Body of pancreas (tissue), 4 donors: ENCODE data around the gene CCDC68. TPM values are rescaled to one million over a fixed set of nuclear protein-coding genes. Genes with fewer than 3 reads are reported as not detected.

Experiments
- ATAC-seq: fragments of 150-250 bp; one replicate; pipeline ENCODE4 v1.9.1; 2016
- DNase-seq, 4 donors: peaks; one replicate each; pipeline ENCODE4 v3.0.0-alpha.2; 2019
- H3K27ac ChIP-seq, 4 donors: fragments of 200-600 bp; sonication (generic); 1 replicate in 3 of 4; 2 replicates in 1 of 4; pipeline versions ENCODE4 v1.5.1 to v1.6.1; 2016 to 2019; ENCODE audit warnings: mild to moderate bottlenecking in 1 of 4, mixed read lengths in 1 of 4, moderate library complexity in 1 of 4
- H3K27me3 ChIP-seq, 2 donors: fragments of 200-600 bp; sonication (generic); one replicate each; pipeline ENCODE4 v1.6.0; 2016; ENCODE audit warnings: mild to moderate bottlenecking in 1 of 2
- H3K36me3 ChIP-seq, 2 donors: fragments of 200-600 bp; sonication (generic); replicated peaks in 1 of 2; 2 replicates each; pipeline ENCODE4 v1.5.1; 2016; ENCODE audit warnings: low read depth in 2 of 2; ENCODE audit not compliant: insufficient read depth in 1 of 2
- H3K4me1 ChIP-seq: fragments of 200-600 bp; sonication (generic); one replicate; pipeline ENCODE4 v1.6.0; 2016
- H3K4me3 ChIP-seq, 2 donors: fragments of 200-600 bp; sonication (generic); 1 replicate in 1 of 2; 2 replicates in 1 of 2; pipeline ENCODE4 v1.5.1; 2016 to 2019
- H3K9me3 ChIP-seq, 3 donors: fragments of 200-600 bp; sonication (generic); 1 replicate in 2 of 3; 2 replicates in 1 of 3; pipeline ENCODE4 v1.5.1; 2016
- POLR2A ChIP-seq, 3 donors: fragments of 450-650 bp; IDR thresholded peaks; one replicate each; pipeline ENCODE4 v1.6.1; 2016; ENCODE audit warnings: antibody characterized with exemption in 3 of 3, mild to moderate bottlenecking in 2 of 3
- WGBS, 2 donors: methylation state at CpG; one replicate each; pipeline ENCODE4 v1.1.5; 2017; 5-methylcytosine and 5-hydroxymethylcytosine counted together
- intact Hi-C: fragments of 100-400 bp; cut with DNase I; formaldehyde crosslinking; loops from one replicate; pipeline ENCODE4 v1.15.1; 2023
- total RNA-seq, 2 donors: library from RNA; depleted of rRNA; stranded (reverse); fragments of >200 nt; gene quantifications; one replicate each; pipeline ENCODE4 v1.1.0, GENCODE V29; 2016
- TF ChIP-seq, protein P1 (sequence below), 7 experiments: fragments of 450-650 bp in 4 of 7; fragments of 200-600 bp in 3 of 7; sonication (generic) in 3 of 7; IDR thresholded peaks; one replicate each; pipeline ENCODE4 v1.5.1; 2016 to 2019; ENCODE audit warnings: antibody characterized with exemption in 7 of 7

The CCDC68 gene
- total RNA-seq, 2 donors from 2014 or later, result 5.3 to 13.0 TPM

DNA sequence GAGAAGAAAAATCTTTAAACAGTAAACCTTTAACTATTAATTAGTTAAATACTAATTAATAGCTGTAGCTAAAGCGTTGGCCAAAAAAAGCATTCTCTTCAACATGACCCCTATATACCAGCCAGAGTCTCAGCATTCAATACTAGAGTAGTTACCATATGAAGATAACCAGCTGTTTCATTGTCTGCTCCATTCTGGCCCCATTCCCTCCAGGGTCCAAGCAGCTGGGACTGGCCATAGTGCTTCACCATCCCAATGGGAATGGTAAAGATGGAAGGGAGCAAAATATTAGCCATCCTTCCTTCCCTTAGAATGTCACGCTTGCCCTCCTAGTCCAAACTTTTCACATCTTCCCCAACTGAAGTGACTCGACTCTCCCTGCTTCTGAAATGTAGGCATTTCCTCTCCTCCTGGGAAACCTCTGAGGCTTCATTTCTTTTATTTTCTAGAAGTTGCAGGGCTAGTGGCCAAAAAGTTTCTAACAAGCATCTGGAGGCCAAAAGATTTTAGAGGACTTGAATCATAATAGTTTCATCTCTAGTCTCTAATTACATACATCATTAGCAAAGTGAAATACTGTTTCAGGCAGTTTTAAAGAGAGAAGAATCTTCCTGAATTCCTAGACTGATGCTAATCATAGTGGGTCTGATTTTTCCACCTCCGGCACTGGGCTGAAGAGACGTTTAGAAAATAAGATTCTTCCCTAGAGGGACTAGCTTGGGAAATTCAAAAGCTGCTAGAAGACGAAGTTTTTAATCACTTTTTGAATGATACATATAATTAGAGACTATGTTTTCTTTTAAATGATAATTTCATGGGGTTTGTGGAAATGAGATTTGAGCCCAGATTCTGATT, 52.7 kb downstream of the CCDC68 start:
- DNase-seq (no peak), ATAC-seq (no peak)
- 65 to 86% methylated on average over 5 to 6 of the region's 6 CpGs for whole genome bisulfite sequencing, 2 donors
- Histone ChIP-seq H3K36me3 (no peaks in the 10 kb centered on the region), H3K4me3 (no peak overlapping the region), H3K27ac (no peak overlapping the region), H3K9me3 (no peaks in the 10 kb centered on the region), H3K4me1 (no peaks in the 10 kb centered on the region), H3K27me3 (no peaks in the 10 kb centered on the region)
- TF ChIP-seq, protein P1, sequence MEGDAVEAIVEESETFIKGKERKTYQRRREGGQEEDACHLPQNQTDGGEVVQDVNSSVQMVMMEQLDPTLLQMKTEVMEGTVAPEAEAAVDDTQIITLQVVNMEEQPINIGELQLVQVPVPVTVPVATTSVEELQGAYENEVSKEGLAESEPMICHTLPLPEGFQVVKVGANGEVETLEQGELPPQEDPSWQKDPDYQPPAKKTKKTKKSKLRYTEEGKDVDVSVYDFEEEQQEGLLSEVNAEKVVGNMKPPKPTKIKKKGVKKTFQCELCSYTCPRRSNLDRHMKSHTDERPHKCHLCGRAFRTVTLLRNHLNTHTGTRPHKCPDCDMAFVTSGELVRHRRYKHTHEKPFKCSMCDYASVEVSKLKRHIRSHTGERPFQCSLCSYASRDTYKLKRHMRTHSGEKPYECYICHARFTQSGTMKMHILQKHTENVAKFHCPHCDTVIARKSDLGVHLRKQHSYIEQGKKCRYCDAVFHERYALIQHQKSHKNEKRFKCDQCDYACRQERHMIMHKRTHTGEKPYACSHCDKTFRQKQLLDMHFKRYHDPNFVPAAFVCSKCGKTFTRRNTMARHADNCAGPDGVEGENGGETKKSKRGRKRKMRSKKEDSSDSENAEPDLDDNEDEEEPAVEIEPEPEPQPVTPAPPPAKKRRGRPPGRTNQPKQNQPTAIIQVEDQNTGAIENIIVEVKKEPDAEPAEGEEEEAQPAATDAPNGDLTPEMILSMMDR (IDR thresholded peaks at IDR 0.05), result no peak
- no peak for TF ChIP-seq POLR2A (IDR thresholded peaks at IDR 0.05)
- intact Hi-C loops, result no loop called here

DNA sequence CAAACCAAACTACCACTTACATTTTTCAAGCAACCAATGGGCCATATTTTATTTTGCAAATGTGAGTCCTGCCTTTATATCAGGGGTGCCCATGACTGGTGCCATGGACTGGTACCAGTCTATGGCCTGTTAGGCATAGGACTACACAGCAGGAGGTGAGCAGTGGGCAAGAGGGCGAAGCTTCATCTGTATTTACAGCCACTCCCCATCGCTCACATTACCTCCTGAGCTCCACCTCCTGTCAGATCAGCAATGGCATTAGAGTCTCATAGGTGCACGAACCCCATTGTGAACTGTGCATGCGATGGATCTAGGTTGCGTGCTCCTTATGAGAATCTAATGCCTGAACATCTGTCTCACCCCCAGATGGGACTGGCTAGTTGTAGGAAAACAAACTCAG, 53.6 kb downstream of the CCDC68 start:
- WGBS, 2 donors, result 87 to 100% methylated on average over 5 of the region's 5 CpGs
- TF ChIP-seq POLR2A (IDR thresholded peaks at IDR 0.05), result no peak
- TF ChIP-seq, protein P1 (IDR thresholded peaks at IDR 0.05), result no peak
- H3K4me3 ChIP-seq, result no peak overlapping the region
- no peaks in the 10 kb centered on the region for H3K36me3 ChIP-seq
- intact Hi-C loops, result no loop called here
- DNase-seq, result no peak
- no peaks in the 10 kb centered on the region for H3K4me1 ChIP-seq
- H3K27me3 ChIP-seq, result no peaks in the 10 kb centered on the region
- no peaks in the 10 kb centered on the region for H3K9me3 ChIP-seq
- ATAC-seq, result no peak
- H3K27ac ChIP-seq, result no peak overlapping the region

DNA sequence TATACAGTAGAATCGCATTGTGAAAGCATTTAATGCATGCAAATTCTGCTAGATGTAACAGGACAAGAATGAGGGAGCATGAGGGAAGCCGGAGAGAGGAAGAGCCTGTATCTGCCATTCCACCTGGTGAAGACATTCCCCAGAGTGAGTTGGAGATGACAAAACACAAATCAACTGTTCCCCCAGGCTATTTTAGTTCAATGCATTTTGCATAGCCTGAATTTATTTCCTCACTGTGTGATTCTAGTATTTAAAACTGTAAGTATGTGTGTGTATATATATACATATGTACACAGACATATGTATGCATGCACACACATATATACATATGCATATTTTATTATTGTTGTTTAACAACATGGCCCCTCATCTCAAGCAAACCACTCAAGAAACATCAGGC, 54.7 kb downstream of the CCDC68 start:
- H3K27ac ChIP-seq, result no peak overlapping the region
- H3K36me3 ChIP-seq, result no peaks in the 10 kb centered on the region
- no peak overlapping the region for H3K4me3 ChIP-seq
- intact Hi-C loops, result no loop called here
- WGBS, 2 donors, result 96 to 97% methylated on average over 2 of the region's 2 CpGs
- TF ChIP-seq, protein P1 (IDR thresholded peaks at IDR 0.05), result no peak
- no peak for TF ChIP-seq POLR2A (IDR thresholded peaks at IDR 0.05)
- H3K4me1 ChIP-seq, result no peaks in the 10 kb centered on the region
- DNase-seq (no peak), ATAC-seq (no peak)
- H3K9me3 ChIP-seq, result no peaks in the 10 kb centered on the region
- no peaks in the 10 kb centered on the region for H3K27me3 ChIP-seq

DNA sequence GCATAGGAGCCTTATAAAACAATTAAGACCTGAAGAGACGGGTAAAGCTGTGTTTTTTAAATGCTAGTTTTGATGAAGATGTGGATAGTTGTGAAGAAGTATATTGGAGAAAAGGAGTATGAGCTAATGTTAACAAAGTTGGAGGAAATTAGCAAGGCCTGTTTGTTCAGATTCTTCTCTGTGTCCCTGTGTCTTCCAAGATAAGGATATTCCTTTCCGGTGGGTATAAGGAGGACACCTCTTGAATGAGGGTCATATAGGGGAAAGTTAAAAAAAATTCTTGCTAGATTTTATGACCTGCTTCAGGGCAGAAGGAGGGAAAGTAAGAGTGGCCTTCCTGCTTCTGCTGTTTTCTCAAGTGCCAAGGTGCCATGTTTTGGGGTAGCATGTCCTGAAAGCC, 59.0 kb downstream of the CCDC68 start:
- DNase-seq, result no peak
- TF ChIP-seq, protein P1 (IDR thresholded peaks at IDR 0.05), result no peak
- no peak for TF ChIP-seq POLR2A (IDR thresholded peaks at IDR 0.05)
- H3K27ac ChIP-seq, result no peak overlapping the region
- H3K9me3 ChIP-seq, result no peaks in the 10 kb centered on the region
- intact Hi-C loops, result no loop called here
- H3K27me3 ChIP-seq, result no peaks in the 10 kb centered on the region
- no peak for ATAC-seq
- 92 to 95% methylated on average over 2 of the region's 2 CpGs for WGBS, 2 donors
- H3K36me3 ChIP-seq, result no peaks in the 10 kb centered on the region
- no peaks in the 10 kb centered on the region for H3K4me1 ChIP-seq
- no peak overlapping the region for H3K4me3 ChIP-seq

DNA sequence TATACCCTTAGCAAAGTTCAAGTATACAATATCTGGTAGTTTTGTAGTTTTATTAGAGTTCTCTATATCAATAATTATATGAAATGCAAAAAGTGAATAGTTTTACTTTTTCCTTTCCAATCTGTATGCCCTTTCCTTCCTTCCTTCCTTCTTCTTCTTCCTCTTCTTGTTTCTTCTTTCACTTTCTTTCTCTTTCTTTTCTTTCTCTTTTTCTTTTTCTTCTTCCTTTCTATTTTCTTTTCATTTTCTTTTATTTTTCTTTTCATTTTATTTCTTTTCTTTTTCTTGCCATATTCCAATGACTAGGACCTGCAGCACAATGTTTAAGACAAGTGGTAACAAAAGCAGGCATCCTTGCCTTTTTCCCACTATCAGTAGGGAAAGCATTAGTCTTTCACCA, 59.8 kb downstream of the CCDC68 start:
- intact Hi-C loops, result no loop called here
- Histone ChIP-seq H3K27me3 (no peaks in the 10 kb centered on the region), H3K27ac (no peak overlapping the region), H3K4me1 (no peaks in the 10 kb centered on the region), H3K9me3 (no peaks in the 10 kb centered on the region), H3K4me3 (no peak overlapping the region), H3K36me3 (no peaks in the 10 kb centered on the region)
- no peak for DNase-seq
- TF ChIP-seq, protein P1 (IDR thresholded peaks at IDR 0.05), result no peak
- no peak for TF ChIP-seq POLR2A (IDR thresholded peaks at IDR 0.05)
- no peak for ATAC-seq
